ENCODE measurements around the gene MYO5B.

DNA sequence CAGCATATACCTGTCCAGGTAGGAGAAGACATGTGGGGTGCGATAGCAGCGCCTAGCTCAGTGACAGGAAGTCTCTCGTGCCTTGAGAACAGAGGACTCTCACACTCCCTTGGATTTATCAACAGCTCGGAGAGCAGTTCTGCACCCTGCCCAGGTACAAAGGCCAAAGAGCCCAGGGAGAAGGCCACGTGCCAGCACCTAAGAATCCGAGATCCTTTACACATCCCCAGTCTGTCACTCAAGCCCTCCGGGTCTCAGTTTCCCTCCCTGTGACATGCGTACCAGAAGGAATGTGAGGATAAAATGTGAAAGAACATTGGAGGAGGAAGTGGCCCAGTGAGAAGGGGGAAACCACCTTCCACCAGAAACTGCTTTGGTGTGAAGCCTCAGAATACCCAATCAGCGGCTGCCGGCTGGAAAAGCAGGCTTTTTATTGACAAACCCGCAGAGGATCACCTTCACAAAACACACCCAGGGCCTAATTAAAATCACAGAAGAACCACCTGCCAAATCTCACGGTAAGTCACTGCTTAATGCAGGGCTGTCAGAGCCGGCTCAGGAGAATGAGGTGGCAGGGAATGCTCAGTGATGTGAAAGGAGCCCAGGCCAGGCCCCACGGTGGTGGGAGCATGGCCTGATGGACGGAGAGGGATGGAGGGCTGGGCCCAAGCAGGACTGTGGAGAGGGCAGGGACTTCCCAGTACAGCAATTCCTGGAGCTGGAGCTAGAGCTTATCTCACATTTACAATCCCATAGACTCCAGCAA lies 66.3 kb downstream of the MYO5B start:
- TF ChIP-seq, protein P1, sequence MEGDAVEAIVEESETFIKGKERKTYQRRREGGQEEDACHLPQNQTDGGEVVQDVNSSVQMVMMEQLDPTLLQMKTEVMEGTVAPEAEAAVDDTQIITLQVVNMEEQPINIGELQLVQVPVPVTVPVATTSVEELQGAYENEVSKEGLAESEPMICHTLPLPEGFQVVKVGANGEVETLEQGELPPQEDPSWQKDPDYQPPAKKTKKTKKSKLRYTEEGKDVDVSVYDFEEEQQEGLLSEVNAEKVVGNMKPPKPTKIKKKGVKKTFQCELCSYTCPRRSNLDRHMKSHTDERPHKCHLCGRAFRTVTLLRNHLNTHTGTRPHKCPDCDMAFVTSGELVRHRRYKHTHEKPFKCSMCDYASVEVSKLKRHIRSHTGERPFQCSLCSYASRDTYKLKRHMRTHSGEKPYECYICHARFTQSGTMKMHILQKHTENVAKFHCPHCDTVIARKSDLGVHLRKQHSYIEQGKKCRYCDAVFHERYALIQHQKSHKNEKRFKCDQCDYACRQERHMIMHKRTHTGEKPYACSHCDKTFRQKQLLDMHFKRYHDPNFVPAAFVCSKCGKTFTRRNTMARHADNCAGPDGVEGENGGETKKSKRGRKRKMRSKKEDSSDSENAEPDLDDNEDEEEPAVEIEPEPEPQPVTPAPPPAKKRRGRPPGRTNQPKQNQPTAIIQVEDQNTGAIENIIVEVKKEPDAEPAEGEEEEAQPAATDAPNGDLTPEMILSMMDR (IDR thresholded peaks at IDR 0.05; ENCODE audit: low read depth, low read length, missing input control) = no peak
- TF ChIP-seq, protein P2, sequence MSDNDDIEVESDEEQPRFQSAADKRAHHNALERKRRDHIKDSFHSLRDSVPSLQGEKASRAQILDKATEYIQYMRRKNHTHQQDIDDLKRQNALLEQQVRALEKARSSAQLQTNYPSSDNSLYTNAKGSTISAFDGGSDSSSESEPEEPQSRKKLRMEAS (IDR thresholded peaks at IDR 0.05) = peak; percentile 55
- TF ChIP-seq, protein P3, sequence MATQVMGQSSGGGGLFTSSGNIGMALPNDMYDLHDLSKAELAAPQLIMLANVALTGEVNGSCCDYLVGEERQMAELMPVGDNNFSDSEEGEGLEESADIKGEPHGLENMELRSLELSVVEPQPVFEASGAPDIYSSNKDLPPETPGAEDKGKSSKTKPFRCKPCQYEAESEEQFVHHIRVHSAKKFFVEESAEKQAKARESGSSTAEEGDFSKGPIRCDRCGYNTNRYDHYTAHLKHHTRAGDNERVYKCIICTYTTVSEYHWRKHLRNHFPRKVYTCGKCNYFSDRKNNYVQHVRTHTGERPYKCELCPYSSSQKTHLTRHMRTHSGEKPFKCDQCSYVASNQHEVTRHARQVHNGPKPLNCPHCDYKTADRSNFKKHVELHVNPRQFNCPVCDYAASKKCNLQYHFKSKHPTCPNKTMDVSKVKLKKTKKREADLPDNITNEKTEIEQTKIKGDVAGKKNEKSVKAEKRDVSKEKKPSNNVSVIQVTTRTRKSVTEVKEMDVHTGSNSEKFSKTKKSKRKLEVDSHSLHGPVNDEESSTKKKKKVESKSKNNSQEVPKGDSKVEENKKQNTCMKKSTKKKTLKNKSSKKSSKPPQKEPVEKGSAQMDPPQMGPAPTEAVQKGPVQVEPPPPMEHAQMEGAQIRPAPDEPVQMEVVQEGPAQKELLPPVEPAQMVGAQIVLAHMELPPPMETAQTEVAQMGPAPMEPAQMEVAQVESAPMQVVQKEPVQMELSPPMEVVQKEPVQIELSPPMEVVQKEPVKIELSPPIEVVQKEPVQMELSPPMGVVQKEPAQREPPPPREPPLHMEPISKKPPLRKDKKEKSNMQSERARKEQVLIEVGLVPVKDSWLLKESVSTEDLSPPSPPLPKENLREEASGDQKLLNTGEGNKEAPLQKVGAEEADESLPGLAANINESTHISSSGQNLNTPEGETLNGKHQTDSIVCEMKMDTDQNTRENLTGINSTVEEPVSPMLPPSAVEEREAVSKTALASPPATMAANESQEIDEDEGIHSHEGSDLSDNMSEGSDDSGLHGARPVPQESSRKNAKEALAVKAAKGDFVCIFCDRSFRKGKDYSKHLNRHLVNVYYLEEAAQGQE (IDR thresholded peaks at IDR 0.05) = no peak
- TF ChIP-seq RAD21 (IDR thresholded peaks at IDR 0.05) (no peak), TAF1 (conservative IDR thresholded peaks at IDR 0.05) (no peak), RXRA (IDR thresholded peaks at IDR 0.05) (peak; percentile 29 to 46), EGR1 (IDR thresholded peaks at IDR 0.05; ENCODE audit: low read depth in 2 of 2) (no peak)
- TF ChIP-seq, protein P4, sequence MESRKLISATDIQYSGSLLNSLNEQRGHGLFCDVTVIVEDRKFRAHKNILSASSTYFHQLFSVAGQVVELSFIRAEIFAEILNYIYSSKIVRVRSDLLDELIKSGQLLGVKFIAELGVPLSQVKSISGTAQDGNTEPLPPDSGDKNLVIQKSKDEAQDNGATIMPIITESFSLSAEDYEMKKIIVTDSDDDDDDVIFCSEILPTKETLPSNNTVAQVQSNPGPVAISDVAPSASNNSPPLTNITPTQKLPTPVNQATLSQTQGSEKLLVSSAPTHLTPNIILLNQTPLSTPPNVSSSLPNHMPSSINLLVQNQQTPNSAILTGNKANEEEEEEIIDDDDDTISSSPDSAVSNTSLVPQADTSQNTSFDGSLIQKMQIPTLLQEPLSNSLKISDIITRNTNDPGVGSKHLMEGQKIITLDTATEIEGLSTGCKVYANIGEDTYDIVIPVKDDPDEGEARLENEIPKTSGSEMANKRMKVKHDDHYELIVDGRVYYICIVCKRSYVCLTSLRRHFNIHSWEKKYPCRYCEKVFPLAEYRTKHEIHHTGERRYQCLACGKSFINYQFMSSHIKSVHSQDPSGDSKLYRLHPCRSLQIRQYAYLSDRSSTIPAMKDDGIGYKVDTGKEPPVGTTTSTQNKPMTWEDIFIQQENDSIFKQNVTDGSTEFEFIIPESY (IDR thresholded peaks at IDR 0.05) = no peak

All from liver (tissue), 3 donors.